Right lung (tissue), 5 donors: ENCODE data around the gene TOP2A. TPM values are rescaled to one million over a fixed set of nuclear protein-coding genes. Genes with fewer than 3 reads are reported as not detected.
A peak's percentile ranks its signal among the peaks of the same experiment; 100 is the strongest.

Experiments used
- DNase-seq, 2 donors: peaks; one replicate each; pipeline ENCODE4 v3.0.0-alpha.2; 2013
- polyA plus RNA-seq, 5 donors: library from polyadenylated mRNA; unstranded; fragments of 120-200 nt; gene quantifications; one replicate each; pipeline versions ENCODE4 v1.2.1 to v1.2.3, GENCODE V29; 2013; ENCODE audit warnings: inconsistent platforms in 1 of 5, low replicate concordance in 1 of 5; ENCODE audit not compliant: insufficient read length in 5 of 5, insufficient read depth in 1 of 5

Gene TOP2A
- polyA plus RNA-seq, 5 donors: 106 to 344 (median 189) TPM

- no peak for DNase-seq
Measured at GRCh38 chr17:40453881-40454612, 36.4 kb upstream of the TOP2A start.

DNA sequence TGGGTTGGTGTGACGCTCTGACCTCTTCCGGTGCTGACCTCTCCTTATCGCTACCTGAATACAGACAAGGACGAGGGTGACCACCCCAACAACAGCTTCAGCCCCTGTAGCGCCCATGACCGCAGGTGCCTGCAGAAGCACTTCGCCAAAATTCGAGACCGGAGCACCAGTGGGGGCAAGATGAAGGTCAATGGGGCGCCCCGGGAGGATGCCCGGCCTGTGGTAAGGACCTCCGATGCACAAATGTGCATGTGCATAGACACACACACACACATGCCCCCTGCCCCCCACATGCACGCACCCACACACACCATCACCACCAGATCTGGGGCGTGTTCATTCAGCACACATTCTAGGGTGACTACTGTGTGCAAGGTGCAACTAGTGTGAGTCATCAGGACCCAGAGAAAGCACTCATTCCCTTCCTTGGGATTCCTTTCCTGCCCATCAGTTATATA is 35.3 kb upstream of the TOP2A start:
- DNase-seq: no peak

DNA sequence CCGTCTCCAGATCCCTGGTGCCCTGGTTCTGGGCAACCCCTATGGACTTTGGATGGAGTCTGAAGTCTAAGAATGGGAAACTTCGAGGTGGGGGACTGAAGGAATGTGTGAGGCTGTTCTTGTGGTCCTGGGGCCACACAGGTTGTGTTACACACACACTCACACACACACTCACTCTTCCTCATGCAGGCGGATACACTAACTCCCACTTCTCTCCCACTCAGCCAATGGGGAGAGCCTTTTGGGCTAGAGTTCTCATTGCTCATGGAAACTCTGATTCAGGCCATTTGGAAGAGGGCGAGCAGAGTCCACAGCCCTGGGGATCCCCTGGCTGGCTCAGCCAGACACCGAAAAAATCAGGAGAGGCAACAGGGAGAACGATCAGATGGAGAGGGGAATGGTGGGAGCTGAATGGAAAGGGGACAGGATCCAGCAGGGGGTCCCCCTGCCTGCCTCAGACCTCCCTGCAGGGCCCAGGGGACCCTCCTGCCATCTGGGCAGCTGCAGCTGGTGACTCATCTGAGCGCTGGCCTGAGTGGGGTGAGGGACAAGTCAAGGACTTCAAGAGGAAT is 34.6 kb upstream of the TOP2A start:
- no peak for DNase-seq

GRCh38 chr17:40451420-40451819 is 33.7 kb upstream of the TOP2A start:
- DNase-seq: no peak

GRCh38 chr17:40450175-40450574 is 32.5 kb upstream of the TOP2A start:
- DNase-seq: no peak

DNA sequence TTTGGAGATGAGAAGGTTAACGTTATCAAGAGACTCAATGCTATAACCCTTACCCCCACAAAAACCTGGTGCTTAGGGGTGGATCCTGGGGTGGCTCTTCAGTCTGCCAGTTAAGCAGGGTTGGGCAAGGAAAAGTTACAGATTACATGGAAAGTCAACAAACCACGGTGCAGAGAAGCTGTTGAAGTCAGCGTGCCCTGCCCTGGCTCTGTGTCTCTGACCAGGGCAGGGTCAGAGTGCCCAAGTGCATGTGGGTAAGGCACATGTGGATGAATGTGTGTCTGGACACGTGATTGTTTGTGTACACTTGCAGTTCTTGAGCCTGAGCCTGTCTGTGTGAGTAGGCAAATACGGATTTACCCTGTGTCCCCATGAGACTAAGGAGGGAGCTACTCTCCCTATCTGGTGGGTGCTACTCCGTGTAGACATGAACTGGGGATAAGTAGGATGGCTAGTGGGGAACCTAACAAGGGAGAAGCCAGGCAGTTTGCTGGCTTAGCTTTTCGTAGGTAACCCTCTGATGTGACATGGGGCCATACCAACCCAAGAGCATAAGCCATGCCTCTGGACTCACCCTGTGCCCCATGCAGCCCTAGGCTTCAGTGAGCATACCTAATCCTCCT is 31.1 kb upstream of the TOP2A start:
- no peak for DNase-seq

DNA sequence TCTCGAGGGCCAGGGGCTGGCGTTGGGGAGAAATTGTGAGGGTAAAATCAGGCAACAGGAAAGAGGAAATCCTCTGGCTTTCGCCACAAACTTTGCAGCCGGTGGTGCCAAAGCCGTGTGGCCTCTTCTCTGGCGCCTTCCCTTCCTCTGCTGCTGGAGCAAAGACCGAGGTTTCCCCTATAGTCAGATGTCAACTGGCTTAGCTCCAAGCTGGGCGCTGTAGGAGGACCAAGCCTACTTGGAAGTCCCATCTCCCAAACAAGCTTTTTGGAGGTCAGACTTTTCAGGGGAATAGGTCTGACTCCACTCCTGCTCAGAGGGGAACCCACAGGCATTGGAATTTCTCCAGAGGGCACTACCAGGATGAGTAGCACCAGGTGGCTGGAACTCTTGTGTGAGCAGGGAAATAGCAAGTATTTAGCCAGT is 30.5 kb upstream of the TOP2A start:
- no peak for DNase-seq

GRCh38 chr17:40447806-40448205 is 30.1 kb upstream of the TOP2A start:
- no peak for DNase-seq

- no peak for DNase-seq
Measured at GRCh38 chr17:40447148-40447644, 29.5 kb upstream of the TOP2A start.

DNA sequence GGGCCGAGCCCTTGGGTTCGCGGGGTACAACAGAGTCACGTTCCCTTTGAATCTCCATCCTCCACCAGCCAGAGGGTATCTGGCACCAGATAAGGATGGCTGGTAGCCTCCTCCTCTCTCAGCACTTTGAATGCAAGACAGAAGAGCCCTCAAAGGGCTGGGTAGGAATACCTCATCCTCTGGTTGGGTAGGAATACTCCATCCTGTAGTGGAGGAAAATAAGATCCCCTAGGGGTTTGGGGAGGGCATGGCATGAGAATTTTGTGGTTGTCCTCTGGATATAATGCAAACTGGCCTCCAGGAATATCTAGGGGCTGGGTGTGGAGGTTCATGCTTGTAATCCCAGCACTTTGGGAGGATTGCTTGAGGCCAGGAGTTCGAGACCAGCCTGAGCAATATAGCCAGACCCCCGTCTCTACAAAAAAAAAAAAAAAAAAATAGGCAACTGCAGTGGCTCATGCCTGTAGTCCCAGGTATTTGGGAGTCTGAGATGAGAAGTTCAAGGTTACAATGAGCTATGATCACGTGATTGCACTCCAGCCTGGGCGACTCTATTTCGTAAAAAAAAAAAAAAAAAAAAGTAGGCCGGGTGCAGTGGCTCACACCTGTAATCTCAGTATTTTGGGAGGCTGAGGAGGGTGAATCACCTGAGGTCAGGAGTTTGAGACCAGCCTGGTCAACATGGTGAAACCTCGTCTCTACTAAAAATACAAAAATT is 28.2 kb upstream of the TOP2A start:
- no peak for DNase-seq

GRCh38 chr17:40443988-40444899 is 26.5 kb upstream of the TOP2A start:
- no peak for DNase-seq

DNA sequence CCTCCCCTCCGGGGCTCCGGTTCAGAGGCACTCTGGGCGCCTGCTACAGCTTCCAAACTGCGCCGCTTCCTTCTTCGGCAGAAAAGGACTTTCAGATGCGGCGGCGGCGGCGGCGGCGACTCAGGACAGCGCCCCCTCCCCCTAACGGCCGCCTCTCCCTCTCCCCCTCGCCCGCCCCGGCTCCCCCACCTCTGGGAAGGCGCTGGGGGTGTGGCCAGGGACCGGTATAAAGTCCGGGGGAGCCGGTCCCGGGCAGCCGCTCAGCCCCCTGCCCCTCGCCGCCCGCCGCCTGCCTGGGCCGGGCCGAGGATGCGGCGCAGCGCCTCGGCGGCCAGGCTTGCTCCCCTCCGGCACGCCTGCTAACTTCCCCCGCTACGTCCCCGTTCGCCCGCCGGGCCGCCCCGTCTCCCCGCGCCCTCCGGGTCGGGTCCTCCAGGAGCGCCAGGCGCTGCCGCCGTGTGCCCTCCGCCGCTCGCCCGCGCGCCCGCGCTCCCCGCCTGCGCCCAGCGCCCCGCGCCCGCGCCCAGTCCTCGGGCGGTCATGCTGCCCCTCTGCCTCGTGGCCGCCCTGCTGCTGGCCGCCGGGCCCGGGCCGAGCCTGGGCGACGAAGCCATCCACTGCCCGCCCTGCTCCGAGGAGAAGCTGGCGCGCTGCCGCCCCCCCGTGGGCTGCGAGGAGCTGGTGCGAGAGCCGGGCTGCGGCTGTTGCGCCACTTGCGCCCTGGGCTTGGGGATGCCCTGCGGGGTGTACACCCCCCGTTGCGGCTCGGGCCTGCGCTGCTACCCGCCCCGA is 25.7 kb upstream of the TOP2A start, which contains the start of gene IGFBP4:
Gene IGFBP4, plus strand, starts transcription at position 255 of the 792 bp plus-strand sequence. Its CDS starts 286 bp downstream, at position 541.
- peak in 1 of 2 donors; percentile 72 for DNase-seq

- DNase-seq: no peak
Measured at GRCh38 chr17:40442392-40443195, 24.9 kb upstream of the TOP2A start.

GRCh38 chr17:40440166-40440565 is 22.5 kb upstream of the TOP2A start:
- no peak for DNase-seq

DNA sequence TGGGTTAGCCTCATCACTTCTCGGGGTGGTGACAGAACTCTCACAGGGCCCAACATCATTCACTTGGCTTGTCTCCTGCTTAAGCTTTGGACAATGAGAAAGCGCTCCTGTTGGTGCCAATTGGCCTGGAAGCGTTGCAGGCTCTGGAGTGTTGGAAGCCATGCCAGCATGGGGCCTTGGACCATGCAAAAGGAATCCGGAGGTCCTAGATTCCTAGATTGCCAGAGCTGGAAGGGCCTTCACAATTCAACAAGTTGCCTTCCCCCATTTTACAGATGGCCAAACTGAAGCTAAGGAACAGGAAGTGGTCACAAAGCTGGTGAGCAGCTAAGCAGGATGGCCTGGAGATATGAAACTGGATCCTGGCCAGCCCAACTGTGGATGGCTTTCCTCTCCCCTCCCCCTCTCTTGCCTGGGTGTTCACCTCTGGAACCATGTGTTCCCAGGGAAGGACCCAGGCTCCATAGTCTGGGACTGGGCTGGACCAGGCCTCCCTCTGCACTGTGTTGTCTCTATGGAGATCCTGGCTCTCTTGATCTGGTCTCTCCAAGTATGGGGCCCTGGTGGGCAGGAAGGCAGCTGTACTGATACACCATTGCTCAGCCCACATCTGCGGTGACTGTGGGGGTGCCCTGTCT is 19.5 kb upstream of the TOP2A start:
- DNase-seq: no peak

DNA sequence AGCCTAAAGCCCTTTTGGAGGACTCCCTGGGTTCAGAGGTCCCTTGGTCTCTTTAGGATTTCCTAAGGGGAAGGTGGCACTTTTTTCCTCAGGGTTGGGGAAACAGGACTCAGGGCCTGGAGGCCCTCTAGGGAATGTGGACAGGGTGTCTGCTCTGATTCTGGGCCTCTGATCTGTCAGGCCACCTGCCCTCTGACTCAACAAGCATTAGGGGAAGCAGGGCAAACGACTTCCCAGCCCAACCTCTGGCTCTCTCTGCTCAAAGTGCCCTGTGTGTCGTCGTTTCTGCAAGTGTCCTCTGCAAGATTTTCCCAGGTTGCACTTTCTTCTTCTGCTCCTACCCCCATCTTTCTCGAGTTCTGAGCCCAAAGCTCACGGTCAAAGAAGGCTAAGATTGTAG is 18.9 kb upstream of the TOP2A start:
- no peak for DNase-seq

GRCh38 chr17:40433551-40434415 is 16.1 kb upstream of the TOP2A start:
- no peak for DNase-seq
